Measurements from ENCODE around the gene ZNF609. TPM values are rescaled to one million over a fixed set of nuclear protein-coding genes. Genes with fewer than 3 reads are reported as not detected.

Gene ZNF609
- total and polyA plus RNA-seq, 10 of the 15 experiments (the other 5 are each of a cell fraction or from before 2014, with no cell fraction given): 5.1 to 35.3 (median 13.6) TPM

- intact Hi-C loops (cut with micrococcal nuclease; ENCODE audit: unreplicated experiment) (no loop called here), in situ Hi-C loops (cut with MboI) (no loop called here)
- WGBS (ENCODE audit: insufficient coverage, insufficient replicate concordance, low lambda C conversion rate, missing lambda C conversion rate): 100% methylated on average over 1 of the region's 1 CpG
- ChIA-PET SMC1A (ENCODE audit: uncharacterized antibody, unreplicated experiment) (interaction anchor here (0.7 to 2.8 kb wide), 10 partner anchors 9 to 203 kb away, joined by 3 to 9 read pairs (median 4); partner anchors contain the start of gene ZNF609), RAD21 (ENCODE audit: unreplicated experiment) (interaction anchor here (0.8 to 2.0 kb wide), 9 partner anchors 10 to 788 kb away, joined by 3 to 6 read pairs (median 3); no protein-coding TSS in a partner anchor), POLR2A (interaction anchor here (0.5 to 1.6 kb wide), 4 partner anchors 10 to 90 kb away, joined by 4 to 5 read pairs (median 4); no protein-coding TSS in a partner anchor), CTCF (interaction anchor here (0.5 to 2.0 kb wide), 5 partner anchors 10 to 703 kb away, joined by 3 to 8 read pairs (median 4); no protein-coding TSS in a partner anchor)
- Histone ChIP-seq H3K36me3 (ENCODE audit: control insufficient read depth in 2 of 2, insufficient read depth in 2 of 2, low read length in 1 of 2) (peaks cover 0 to 5% of the 10 kb centered on the region in 2 experiments; a peak in 2 of 4 replicates), H3K4me3 (no peak overlapping the region), H3K9me3 (replicated peaks; ENCODE audit: control insufficient read depth, insufficient read depth, low read length) (no peaks in the 10 kb centered on the region), H2AFZ (ENCODE audit: control insufficient read depth, low read depth, low read length) (no peak overlapping the region), H3K27ac (ENCODE audit: control insufficient read depth, insufficient read depth) (peak overlapping the region; percentile 1; the same call in 1 of the 2 replicates), H3K4me2 (ENCODE audit: control insufficient read depth, insufficient read depth) (no peak overlapping the region), H3K9ac (ENCODE audit: control insufficient read depth, insufficient read depth, low read length) (no peak overlapping the region), H3K4me1 (ENCODE audit: control insufficient read depth, insufficient read depth, low read length) (no peaks in the 10 kb centered on the region; the same call in 1 of the 2 replicates), H3K79me2 (ENCODE audit: control insufficient read depth, insufficient read depth, low read length) (peaks cover 25% of the 10 kb centered on the region), H3K27me3 (replicated peaks in 1 of 2; ENCODE audit: control insufficient read depth in 2 of 2, insufficient read depth in 2 of 2, low read length in 1 of 2) (no peaks in the 10 kb centered on the region), H4K20me1 (ENCODE audit: control insufficient read depth, insufficient read depth) (no peaks in the 10 kb centered on the region)
- TF ChIP-seq IKZF2 (IDR thresholded peaks at IDR 0.05) (peak in 1 of 2 experiments; percentile 15; a peak in 1 of 4 replicates), SPI1 (IDR thresholded peaks at IDR 0.05; ENCODE audit: borderline replicate concordance, insufficient read depth, low read depth, low read length) (no peak), MEF2B (IDR thresholded peaks at IDR 0.05; ENCODE audit: partially characterized antibody, poor library complexity, severe bottlenecking) (peak; percentile 16)
- FAIRE-seq (no peak), DNase-seq (ENCODE audit: low read depth, low spot score) (no peak), ATAC-seq (peak; percentile 68)
- no TSS peak for BruUV-seq (replicated peaks)
Observed at GRCh38 chr15:64476550-64476949, 16.2 kb downstream of the ZNF609 start.

- ATAC-seq (no peak), FAIRE-seq (no peak), DNase-seq (ENCODE audit: low read depth, low spot score) (no peak)
- no peaks in the 10 kb centered on the region for H4K20me1 ChIP-seq (ENCODE audit: control insufficient read depth, insufficient read depth)
- in situ Hi-C loops (cut with MboI): no loop called here
- ChIA-PET RAD21 (ENCODE audit: unreplicated experiment) (interaction anchor here (1.9 kb wide), 1 partner anchor 174 kb away, joined by 4 read pairs; no protein-coding TSS in a partner anchor), SMC1A (ENCODE audit: uncharacterized antibody, unreplicated experiment) (interaction anchor here (0.6 to 2.8 kb wide), 7 partner anchors 15 to 156 kb away, joined by 3 to 10 read pairs (median 4); no protein-coding TSS in a partner anchor), CTCF (no interaction called here), POLR2A (interaction anchor here (0.7 to 1.0 kb wide), 2 partner anchors 22 to 67 kb away, joined by 3 to 4 read pairs; no protein-coding TSS in a partner anchor)
- no peaks in the 10 kb centered on the region for H3K27me3 ChIP-seq (replicated peaks in 1 of 2; ENCODE audit: control insufficient read depth in 2 of 2, insufficient read depth in 2 of 2, low read length in 1 of 2)
- no peak overlapping the region for H3K27ac ChIP-seq (ENCODE audit: control insufficient read depth, insufficient read depth)
- peaks cover 16% of the 10 kb centered on the region for H3K79me2 ChIP-seq (ENCODE audit: control insufficient read depth, insufficient read depth, low read length)
- H3K9me3 ChIP-seq (replicated peaks; ENCODE audit: control insufficient read depth, insufficient read depth, low read length): no peaks in the 10 kb centered on the region
- intact Hi-C loops (cut with micrococcal nuclease; ENCODE audit: unreplicated experiment): no loop called here
- H3K9ac ChIP-seq (ENCODE audit: control insufficient read depth, insufficient read depth, low read length): no peak overlapping the region
- H3K4me2 ChIP-seq (ENCODE audit: control insufficient read depth, insufficient read depth): no peak overlapping the region
- H3K4me3 ChIP-seq: no peak overlapping the region
- H2AFZ ChIP-seq (ENCODE audit: control insufficient read depth, low read depth, low read length): no peak overlapping the region
- BruUV-seq (replicated peaks): no TSS peak
- H3K36me3 ChIP-seq (ENCODE audit: control insufficient read depth in 2 of 2, insufficient read depth in 2 of 2, low read length in 1 of 2): no peaks in the 10 kb centered on the region; a peak in 2 of 4 replicates
- no peaks in the 10 kb centered on the region; the same call in 1 of the 2 replicates for H3K4me1 ChIP-seq (ENCODE audit: control insufficient read depth, insufficient read depth, low read length)
- WGBS (ENCODE audit: insufficient coverage, insufficient replicate concordance, low lambda C conversion rate, missing lambda C conversion rate): 0% methylated on average over 1 of the region's 1 CpG
- TF ChIP-seq ETV6 (conservative IDR thresholded peaks at IDR 0.05 in 1 of 2, IDR thresholded peaks at IDR 0.05 in 1 of 2; ENCODE audit: borderline replicate concordance in 1 of 2, low read depth in 1 of 2) (no peak), PAX8 (IDR thresholded peaks at IDR 0.05) (no peak), BRCA1 (IDR thresholded peaks at IDR 0.05; ENCODE audit: low read depth, low read length) (no peak), TCF12 (IDR thresholded peaks at IDR 0.05; ENCODE audit: low read depth, low read length) (no peak), SP1 (IDR thresholded peaks at IDR 0.05; ENCODE audit: low read depth, low read length) (no peak), SKIL (IDR thresholded peaks at IDR 0.05; ENCODE audit: low read depth, poor library complexity, severe bottlenecking) (no peak), MTA3 (IDR thresholded peaks at IDR 0.05; ENCODE audit: borderline replicate concordance, low read length) (no peak), SMAD5 (IDR thresholded peaks at IDR 0.05; ENCODE audit: low read depth) (no peak)
- TF ChIP-seq, protein P1, sequence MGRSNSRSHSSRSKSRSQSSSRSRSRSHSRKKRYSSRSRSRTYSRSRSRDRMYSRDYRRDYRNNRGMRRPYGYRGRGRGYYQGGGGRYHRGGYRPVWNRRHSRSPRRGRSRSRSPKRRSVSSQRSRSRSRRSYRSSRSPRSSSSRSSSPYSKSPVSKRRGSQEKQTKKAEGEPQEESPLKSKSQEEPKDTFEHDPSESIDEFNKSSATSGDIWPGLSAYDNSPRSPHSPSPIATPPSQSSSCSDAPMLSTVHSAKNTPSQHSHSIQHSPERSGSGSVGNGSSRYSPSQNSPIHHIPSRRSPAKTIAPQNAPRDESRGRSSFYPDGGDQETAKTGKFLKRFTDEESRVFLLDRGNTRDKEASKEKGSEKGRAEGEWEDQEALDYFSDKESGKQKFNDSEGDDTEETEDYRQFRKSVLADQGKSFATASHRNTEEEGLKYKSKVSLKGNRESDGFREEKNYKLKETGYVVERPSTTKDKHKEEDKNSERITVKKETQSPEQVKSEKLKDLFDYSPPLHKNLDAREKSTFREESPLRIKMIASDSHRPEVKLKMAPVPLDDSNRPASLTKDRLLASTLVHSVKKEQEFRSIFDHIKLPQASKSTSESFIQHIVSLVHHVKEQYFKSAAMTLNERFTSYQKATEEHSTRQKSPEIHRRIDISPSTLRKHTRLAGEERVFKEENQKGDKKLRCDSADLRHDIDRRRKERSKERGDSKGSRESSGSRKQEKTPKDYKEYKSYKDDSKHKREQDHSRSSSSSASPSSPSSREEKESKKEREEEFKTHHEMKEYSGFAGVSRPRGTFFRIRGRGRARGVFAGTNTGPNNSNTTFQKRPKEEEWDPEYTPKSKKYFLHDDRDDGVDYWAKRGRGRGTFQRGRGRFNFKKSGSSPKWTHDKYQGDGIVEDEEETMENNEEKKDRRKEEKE (IDR thresholded peaks at IDR 0.05): no peak
Observed at GRCh38 chr15:64478863-64479262, 18.5 kb downstream of the ZNF609 start.
